NCI-H1105 treated with DMSO at 0.1 percent for 48 hours (cell line): ENCODE data around the gene DHRS3.

Source experiments
- DNase-seq: peaks from one replicate; lab custom pipeline; 2025; lab: John Stamatoyannopoulos, UW

The DHRS3 gene

DNA sequence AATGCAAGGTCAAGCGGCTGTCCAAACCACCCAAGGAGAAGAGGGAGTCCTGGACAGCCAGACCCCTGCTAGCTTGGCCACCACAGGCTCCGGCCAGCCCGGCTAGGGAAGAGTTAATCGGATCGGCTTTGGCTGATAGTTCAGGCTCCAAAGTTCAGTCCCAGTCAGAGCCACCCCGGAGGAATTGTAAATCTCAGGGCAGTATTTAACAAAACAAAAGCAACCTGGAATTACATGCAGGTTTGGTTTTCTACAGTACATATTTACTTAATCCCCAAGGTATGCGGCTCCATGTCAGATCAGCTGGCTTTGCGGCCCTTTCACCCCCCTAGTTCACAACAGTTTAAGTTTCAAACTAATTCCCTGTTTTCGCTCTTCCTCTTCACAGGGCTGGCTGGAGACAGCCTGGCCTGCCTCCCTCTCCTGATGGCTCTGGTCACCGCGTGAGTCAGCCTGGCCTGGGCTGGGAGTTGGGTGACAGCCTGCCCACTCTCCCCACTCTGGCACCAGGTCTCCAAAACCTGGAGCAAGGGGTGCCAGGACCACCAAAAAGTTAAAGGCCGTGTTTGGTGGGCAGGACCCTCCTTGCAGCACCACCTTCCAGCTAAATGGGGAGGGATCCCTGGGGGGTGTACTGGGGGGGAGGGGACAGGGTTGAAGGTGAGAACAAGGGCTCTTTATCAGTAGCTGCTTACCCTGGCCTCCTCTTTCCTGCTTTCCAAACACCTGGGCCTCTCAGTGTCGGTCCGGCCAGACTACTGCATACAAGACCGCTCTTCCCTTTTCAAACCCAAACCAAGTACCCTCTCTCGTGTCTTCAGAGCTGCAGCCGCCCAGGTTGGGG, 1.9 kb downstream of the DHRS3 start:
- DNase-seq, result peak; percentile 19

DNA sequence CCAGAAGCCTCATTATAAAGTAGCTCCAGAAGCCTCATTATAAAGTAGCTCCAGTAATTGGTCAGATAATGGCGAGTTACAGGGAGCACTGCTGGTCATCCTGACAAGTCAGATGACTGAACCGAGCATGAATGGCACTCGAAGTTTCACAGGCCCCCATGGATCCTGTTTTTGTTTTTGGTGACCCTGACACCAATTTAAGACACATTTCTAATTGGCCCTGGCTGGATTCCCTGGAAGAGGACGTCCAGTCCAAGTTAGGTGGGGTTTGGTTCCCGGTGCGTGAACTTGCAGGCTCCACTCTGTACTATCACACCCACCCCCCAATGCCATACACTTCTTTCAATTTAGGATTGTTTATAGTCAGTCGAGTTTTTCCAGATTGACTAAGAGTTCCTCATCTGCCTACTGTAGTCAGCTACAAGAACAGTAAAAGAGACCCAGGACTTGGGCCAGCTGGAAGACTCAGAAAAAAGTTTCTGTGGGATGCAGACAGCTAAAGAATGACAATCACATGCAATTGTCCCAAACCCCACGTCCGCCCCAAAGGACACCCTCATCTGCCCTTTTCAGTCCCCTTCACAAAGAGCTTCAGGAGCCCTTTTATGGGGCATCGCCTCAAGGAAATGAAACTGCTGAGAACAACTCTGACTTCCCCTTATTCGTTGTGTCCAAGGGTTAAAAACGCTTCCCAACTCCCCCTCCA, 2.7 kb downstream of the DHRS3 start:
- DNase-seq, result no peak

DNA sequence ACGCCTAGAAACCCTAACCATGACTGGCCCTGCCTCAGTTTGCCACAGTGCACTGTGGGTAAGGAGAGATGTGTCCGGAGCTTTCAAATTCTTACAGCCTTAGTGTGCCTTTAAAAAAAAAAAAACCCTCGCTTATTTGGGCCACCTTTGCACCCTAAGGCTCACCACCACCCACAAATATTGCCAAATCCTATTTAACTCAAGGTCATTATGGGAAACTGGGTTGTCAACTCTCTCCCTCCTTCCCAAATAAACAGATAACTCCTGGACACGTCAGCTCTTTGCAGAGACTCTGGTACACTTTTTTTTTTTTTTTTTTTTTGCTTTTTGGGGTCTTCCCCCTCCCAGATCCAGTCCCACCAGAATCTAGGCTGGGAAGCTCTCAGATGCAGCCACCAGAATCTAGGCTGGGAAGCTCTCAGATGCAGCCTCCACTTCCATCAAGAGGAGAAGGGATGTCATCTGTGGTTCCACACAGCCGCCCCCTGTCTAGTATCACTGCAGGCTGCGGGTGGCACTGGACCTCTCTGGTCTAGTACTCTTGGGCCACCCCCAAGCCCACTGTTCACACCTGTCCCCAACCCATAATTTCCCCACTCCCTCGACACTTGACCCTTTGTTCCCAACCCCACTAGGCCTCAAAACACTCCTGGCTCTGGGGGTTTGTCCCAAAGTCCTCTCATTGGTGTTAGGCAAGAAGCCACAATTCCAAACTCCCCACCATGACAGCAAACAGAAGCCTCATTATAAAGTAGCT, 3.4 kb downstream of the DHRS3 start:
- DNase-seq, result no peak

DNA sequence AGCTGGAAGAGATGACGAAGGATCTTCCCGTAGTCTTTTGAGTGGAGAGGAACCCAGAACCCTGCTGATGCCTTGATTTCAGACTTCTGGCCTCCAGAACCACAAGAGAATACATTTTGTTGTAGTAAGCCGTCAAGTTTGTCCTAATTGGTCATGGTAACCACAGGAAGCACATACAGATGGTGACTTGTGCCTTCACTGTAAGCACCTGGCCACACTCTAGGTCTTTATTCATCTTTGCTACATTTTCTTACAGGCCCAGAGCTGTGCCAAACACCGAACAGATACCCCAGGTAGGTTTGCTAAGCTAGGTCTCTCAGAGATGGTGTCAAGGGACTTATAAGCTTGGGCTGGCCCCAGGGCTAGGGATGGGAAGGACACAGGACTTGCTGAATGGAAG, 4.8 kb downstream of the DHRS3 start:
- no peak for DNase-seq

DNA sequence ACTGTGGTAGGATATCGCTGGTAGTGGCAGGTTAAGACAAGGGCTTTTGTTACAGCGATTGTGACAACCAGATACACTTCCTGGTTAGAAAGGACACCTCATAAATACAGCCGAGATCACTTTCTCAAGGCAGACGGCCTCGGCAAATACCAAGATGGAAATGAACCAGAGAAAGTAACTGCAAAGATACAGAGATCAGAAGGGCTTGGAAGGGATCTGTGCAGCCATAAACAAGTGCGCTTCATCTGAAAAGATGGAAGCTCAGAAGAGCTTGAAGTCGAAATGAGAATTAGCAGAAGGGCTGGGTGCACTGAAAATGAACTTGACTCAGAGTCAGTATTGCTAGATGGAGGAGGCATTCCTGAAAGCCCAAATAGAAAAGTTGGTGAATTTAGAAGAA, 7.1 kb downstream of the DHRS3 start:
- no peak for DNase-seq

DNA sequence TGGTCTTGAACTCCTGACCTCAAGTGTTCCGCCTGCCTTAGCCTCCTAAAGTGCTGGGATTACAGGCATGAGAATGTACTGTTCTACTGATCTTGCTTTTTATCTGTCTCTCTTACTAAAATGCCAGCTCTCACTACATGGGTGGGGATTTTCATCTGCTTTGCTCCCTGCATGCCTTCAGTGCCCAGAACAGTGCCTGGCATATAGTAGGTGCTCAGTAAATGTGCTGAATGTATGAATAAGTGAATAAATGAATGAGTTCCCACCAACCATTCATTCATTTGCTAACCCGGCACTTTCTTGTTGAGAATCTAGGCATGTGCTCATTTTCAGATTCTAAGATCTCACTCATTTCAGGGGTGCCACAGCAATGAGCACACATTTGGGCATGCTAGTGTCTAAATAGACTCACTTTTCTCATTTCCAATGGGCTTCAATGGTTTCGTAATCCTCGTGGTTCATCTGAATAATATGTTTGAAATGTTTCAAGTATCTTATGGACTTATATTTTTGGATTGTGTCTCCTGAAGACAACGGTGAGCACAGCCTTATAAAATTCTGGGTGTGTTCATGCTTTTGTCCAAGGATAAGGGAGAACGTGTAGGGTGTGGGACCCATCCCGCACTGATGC, 7.6 kb downstream of the DHRS3 start:
- DNase-seq, result no peak

DNA sequence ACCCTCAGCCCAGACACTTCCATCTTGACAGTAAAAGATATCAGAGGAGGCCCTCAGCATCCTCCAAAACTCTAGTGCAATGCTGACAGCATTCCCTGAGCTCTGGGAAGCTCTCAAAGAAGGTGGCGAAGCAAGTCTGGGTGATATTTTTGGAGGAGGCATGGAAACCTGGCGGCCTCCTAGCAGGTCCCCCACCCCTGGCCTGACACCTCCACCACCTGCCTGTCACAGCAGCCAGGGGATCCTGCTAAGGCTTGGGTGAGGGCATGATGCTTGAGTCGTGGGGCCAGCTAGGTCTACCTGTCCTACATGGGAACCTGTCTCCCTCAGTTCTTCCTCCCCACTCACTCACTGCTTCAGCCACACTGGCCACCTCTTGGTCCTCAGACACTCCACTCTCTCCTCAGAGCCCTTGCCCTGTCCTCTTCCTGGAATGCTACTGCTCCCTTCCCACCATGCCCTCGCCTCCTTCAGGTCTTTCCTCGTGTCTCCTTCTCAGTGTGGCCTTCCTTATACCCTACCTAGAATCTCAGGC, 8.5 kb downstream of the DHRS3 start:
- no peak for DNase-seq

DNA sequence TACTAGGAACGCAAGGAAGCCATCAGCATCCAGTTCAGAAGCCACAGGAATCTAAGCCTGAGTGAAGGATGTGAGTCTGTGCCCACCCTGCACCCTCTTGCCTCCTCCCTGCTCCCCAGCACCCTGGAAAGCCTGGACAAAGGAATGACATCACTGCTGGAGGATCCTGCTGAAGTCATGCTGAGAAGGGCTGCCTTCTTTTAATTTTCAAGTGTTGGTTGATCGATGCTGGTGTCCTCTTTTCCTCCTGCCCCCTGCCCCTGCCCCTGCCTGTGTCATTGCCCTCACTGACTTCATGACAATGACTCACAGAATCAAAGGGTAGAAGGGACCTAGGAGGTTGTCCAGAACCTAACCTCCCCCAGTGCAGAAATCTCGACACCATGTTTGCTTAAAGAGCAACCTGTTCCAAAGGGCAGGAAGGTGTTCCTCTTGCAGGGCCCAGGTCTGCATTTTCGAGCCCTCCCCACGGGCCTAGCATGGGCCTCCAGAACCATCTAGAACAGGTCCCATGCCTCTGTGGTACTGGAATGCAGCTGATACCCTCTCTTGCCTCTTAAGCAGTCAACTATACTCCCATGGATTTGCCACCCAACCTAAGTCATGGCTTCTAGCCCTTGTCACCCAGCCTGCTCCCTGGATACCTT, 9.6 kb downstream of the DHRS3 start:
- DNase-seq, result no peak

DNA sequence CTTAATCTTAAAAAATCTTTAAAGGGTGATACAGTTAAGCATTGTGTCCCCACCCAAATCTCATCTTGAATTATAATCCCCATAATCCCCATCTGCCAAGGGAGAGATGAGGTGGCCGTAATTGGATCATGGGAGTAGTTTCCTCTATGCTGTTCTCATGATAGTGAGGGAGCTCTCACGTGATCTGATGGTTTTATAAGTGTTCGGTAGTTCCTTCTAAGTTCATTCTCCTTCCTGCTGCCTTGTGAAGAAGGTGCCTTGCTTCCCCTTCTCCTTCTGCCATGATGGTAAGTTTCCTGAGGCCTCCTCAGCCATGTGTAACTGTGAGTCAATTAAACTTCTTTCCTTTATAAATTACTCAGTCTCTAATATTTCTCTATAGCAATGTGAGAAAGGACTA, 10.7 kb downstream of the DHRS3 start:
- DNase-seq, result no peak

DNA sequence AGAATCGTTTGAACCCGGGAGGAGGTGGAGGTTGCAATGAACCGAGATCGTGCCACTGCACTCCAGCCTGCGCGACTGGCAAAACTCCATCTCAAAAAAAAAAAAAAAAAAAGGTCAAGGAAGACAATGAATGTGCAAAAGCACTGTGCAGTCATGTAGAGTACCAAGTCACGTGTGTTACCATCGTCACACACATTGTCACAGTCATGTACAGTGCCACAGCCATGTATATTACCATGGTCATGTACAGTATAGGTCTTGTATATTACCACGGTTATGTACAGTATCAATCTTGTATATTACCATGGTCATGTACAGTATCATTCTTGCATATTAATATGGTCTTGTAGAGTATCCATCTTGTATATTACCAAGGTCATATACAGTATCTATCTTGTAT, 13.0 kb downstream of the DHRS3 start:
- DNase-seq, result no peak

DNA sequence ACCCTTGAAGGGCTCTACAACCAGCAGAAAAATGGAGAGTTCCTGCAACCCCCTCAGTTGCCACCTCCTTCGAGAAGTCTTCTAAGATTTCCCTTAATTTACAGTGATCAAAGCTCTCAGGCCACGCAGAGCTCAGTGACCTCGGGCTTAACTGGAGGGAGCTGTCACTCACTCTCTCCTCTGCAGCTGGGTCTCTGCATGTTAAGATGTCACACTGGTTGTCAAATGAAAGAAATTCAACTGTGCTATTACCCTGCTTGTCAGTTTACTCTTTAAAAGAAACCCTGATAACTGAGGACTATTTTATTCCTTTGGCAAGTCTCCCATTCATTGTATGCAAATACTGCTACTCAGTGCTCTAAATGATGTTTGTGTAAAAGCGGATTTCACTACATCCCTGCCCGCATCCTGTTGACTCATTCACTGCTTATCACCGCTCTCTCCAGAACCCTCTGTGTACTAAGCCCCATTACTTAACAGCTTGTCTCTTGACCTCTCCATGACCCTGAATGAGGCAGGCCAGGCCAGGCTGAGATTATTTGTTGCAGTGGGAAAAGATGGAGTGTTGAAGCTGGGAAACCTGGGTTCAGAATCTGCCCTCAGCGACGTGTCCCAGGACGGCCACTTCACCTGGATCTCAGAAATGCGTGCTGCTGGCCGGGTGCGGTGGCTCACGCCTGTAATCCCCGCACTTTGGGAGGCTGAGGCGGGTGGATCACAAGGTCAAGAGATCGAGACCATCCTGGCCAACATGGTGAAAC, 13.7 kb downstream of the DHRS3 start:
- no peak for DNase-seq

DNA sequence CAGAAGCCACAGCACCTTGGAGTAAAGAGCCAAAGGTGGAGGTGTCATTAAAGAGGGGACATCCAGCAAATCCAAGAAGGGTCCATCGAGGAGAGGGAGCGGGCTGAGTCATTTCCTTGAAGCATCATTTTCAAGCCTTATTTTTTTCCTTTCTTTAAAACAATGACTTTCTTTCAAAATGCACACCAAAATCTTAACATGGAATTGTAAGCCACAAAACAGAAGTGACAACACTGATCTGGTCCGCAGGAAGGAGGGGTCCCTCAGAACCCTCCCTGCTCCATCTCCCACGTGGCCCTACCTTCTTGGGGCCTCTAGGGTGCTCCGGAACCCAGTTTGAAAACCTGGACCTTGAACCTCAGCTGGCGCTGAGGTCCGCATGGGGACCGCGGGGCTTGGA, 14.8 kb downstream of the DHRS3 start:
- DNase-seq, result no peak

DNA sequence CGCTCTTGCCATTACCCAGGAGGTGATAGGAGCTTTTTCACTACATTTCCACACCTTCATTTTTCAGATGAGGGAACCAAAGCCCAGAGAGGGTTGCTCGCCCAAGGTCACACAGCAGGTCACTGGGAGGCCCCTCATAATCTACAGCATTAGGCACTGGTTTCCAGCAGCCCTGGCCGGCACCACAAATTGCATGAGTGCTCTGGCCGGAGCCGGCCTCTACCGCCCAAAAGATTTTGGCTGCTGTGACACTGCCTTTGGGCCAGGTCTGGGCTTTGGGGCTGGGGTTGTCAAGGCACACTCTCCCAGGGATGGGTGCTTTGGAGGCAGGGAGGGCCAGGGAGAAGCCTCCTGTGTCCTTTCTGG, 15.4 kb downstream of the DHRS3 start:
- DNase-seq, result no peak

DNA sequence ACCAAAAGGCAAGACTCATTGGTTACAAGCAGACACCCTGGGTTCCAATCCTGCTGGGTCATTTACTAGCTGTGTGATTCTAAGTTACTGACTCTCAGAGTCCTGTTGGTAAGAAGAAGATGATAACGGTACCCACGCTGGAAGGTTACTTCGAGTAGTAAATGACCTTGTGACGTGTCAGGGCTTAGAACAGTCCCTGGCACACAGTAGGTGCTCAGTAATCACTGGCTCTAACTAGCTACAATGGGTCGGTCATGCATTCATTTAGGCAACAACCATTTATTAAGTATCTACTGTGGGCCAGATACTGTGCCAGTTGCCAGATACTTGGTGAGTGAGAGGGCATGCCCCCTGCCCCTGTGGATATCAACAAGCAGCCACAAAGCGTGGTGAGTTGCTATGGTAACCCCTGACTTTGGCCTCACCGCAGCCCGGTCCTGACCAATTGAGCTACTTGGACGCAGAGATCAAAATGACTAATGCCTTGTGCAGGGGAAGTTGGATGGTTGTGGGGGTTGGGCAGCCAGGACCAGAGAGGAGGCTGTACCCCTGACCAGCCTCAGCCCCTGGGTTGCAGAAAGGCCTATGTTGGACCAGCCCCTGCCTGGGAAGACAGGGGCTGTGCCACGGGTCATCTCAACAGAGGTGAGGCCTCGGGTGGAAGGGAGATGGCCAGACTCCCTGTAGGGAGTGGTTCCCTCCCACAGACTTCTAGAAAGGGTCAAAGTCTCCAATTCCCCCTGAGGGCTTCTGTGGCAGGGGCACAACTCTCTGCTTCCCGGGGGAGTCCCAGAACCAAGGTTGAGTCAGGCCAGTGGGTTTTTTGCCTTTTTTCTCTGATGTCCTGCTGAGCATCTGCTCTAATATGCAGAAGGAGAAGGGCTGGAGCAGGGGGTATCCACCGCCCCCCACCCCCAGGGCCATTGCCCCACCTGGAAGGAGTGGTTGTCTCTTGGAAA, 16.0 kb downstream of the DHRS3 start:
- no peak for DNase-seq

DNA sequence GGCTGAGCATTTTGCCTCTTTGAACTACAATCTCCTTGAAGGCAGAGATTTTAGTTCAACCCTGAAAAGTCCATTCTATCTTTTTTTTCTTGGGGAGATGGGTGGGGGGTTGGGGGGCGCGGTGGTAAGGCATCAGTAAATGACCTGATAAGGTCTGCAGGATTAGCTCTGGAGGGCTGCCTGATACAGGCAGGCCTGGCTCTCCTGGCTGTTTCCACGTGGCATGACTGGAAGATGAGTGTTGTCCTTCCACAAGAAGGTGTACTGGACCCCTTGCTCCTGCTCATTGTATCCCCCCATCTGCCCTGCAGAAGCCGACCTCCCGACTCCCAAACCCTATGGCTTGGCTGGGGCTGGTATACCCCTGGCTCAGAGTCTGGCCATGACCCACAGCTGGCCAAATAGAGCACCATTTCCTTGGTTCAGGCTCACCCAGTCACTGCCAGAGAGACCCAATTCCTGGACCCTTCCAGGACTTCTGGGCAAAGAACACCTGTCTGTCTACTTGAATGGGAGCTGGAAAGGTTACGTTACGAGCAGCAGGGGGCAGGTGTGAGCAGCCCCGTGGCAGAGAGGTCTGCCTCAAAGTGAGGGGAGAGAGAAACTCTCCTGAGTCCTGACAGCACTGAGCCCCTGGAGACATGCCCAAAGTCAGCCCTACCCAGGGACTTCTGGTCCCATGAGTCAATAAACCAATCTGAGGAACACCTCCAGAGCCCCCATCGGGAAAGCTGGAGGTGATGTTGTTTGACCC, 17.0 kb downstream of the DHRS3 start:
- DNase-seq, result peak; percentile 2

DNA sequence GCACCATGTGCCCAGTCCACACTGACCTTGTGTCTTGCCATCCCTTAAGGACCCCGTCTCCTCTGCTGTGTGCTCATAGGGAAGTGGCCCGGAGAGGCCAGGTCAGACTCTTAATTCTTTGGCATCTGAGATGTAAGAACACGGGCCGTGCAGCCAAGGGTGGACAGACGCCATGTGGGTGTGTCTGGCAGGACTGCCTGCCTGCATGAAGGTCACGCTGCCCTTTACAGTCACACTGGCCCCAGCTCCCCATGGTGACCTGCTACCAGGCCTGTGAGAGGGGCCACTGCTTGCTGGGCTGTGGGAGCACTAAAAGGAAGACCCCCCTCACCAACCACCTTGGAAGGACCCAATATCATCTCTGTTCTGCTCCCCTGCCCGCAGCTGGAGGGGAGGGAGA, 17.7 kb downstream of the DHRS3 start:
- no peak for DNase-seq

DNA sequence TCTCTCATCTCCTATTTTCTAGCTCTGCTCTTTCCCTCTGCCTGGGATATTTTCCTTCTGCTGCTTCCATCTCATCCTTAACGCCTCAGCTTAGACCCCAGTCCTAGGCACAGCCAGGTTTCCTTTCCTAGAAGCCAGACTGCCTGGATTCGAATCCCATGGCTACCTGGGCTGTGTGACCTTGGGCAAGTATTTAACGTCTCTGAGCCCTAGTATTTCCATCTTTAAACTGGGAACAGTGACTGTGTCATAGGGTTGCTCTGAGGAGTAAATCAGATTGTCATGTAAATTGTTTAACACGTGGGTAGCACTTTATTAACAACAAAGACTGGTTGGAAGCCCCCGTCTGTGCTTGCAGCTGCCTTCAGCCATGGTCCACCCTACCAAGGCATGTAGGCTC, 18.4 kb downstream of the DHRS3 start:
- DNase-seq, result no peak

DNA sequence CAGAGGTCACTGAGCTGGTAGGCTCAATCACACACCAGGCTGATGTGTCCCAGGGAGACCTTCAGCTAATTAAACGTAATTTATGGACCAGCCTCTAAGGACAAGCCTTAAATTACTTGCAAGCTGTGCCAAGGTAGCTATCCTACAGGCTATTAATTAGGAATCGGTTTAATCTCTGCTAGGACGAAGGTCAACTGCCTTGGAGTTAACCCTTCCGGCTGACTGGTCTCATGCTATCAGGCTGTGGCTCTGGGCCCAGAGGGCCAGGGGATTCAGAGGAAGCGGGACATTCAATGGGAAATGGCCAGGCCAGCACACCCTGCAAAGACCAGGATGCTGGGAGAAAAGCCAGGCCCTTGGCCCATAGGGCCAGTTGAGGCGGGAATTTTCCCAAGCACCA, 19.0 kb downstream of the DHRS3 start:
- no peak for DNase-seq

DNA sequence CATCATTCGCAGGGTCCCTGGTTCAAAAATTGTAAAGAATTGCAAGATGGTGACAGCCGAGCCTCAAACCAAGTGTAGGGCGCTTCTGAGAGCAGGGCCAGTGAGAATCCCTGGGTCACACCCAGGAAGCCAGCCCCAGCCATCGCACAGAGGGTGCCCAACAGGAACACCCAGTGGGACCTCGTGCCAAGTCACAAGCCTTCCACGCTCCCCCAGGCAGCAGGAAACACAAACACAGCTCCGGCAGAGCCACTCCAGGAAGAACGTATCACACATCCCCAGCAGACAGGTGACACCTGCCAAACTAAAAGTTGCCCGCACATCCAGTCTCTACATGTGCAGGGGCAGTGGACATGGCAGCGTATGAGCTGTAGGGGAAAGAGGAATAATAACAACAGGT, 20.2 kb downstream of the DHRS3 start:
- DNase-seq, result no peak
